Activated CD8-positive, alpha-beta T cell treated with anti-CD3 and anti-CD28 coated beads for 36 hours (primary cell): Measurements from ENCODE around the gene EBF3. TPM values are rescaled to one million over a fixed set of nuclear protein-coding genes. Genes with fewer than 3 reads are reported as not detected.

Experiments used
- ATAC-seq: fragments of 200-7000 bp; cut with Tn5 transposase; one replicate; pipeline ENCODE4 v1.10.0; 2021; ENCODE audit warnings: mild to moderate bottlenecking, moderate library complexity
- CTCF ChIA-PET: fragments of 350-600 bp; sonication (Branson Sonifier 250); formaldehyde crosslinking; loops from one replicate; lab custom pipeline; 2021; ENCODE audit warnings: antibody characterized with exemption; lab: Charles Lee
- POLR2A ChIA-PET: fragments of 350-600 bp; sonication (Branson Sonifier 250); formaldehyde crosslinking; loops from one replicate; lab custom pipeline; 2021; ENCODE audit warnings: antibody characterized with exemption; lab: Charles Lee
- DNase-seq: peaks from one replicate; pipeline ENCODE4 v3.0.0-alpha.2; 2020
- H3K27ac Mint-ChIP-seq: one replicate; pipeline ENCODE4 v1.8.0; 2021; ENCODE audit warnings: mild to moderate bottlenecking, mixed read lengths
- H3K27me3 Mint-ChIP-seq: one replicate; pipeline ENCODE4 v1.8.0; 2021; ENCODE audit warnings: mixed read lengths
- H3K36me3 Mint-ChIP-seq: one replicate; pipeline ENCODE4 v1.8.0; 2021; ENCODE audit warnings: low read depth, mixed read lengths
- H3K4me1 Mint-ChIP-seq: one replicate; pipeline ENCODE4 v1.8.0; 2021; ENCODE audit warnings: low read depth, mixed read lengths
- H3K4me3 Mint-ChIP-seq: one replicate; pipeline ENCODE4 v1.8.0; 2021; ENCODE audit warnings: mild to moderate bottlenecking, moderate library complexity, mixed read lengths
- H3K9me3 Mint-ChIP-seq: one replicate; pipeline ENCODE4 v1.8.0; 2021; ENCODE audit warnings: mixed read lengths
- CTCF ChIP-seq: fragments of 200-600 bp; IDR thresholded peaks from one replicate; pipeline ENCODE4 v1.8.0; 2022; ENCODE audit warnings: antibody characterized with exemption, mild to moderate bottlenecking
- intact Hi-C: fragments of 100-400 bp; cut with micrococcal nuclease; formaldehyde crosslinking; loops from one replicate; pipeline ENCODE4 v1.10.0; 2022
- total RNA-seq, 2 experiments: library from RNA; stranded (reverse); gene quantifications; one replicate each; pipeline ENCODE4 v1.2.3, GENCODE V29; 2021

The EBF3 gene
- total RNA-seq, 2 experiments from 2014 or later: not detected

- ATAC-seq: no peak
- POLR2A ChIA-PET: no interaction called here
- Mint-ChIP-seq H3K4me3 (no peak overlapping the region), H3K27ac (no peak overlapping the region), H3K4me1 (no peaks in the 10 kb centered on the region), H3K9me3 (peaks cover 9% of the 10 kb centered on the region), H3K36me3 (peaks cover 2% of the 10 kb centered on the region), H3K27me3 (peaks cover 43% of the 10 kb centered on the region)
- CTCF ChIA-PET: no interaction called here
- no peak for DNase-seq
- intact Hi-C loops: no loop called here
- TF ChIP-seq CTCF: no peak
Measured at GRCh38 chr10:129978322-129978721, 14.2 kb upstream of the EBF3 start.

GRCh38 chr10:129977794-129978193 lies 13.7 kb upstream of the EBF3 start:
- Mint-ChIP-seq H3K4me3 (no peak overlapping the region), H3K4me1 (no peaks in the 10 kb centered on the region), H3K27ac (no peak overlapping the region), H3K27me3 (peaks cover 45% of the 10 kb centered on the region), H3K36me3 (peaks cover 2% of the 10 kb centered on the region), H3K9me3 (peaks cover 4% of the 10 kb centered on the region)
- intact Hi-C loops: no loop called here
- ChIA-PET POLR2A (no interaction called here), CTCF (no interaction called here)
- TF ChIP-seq CTCF: no peak
- ATAC-seq (no peak), DNase-seq (no peak)

- Mint-ChIP-seq H3K9me3 (no peaks in the 10 kb centered on the region), H3K27ac (no peak overlapping the region), H3K36me3 (no peaks in the 10 kb centered on the region), H3K4me1 (peaks cover 11% of the 10 kb centered on the region), H3K27me3 (peaks cover 63% of the 10 kb centered on the region), H3K4me3 (no peak overlapping the region)
- intact Hi-C loops: loop anchor here (5.0 kb wide), 2 partner anchors 81 to 154 kb away; no protein-coding TSS in a partner anchor
- ATAC-seq (no peak), DNase-seq (no peak)
- TF ChIP-seq CTCF: no peak
- POLR2A ChIA-PET: no interaction called here
- CTCF ChIA-PET: no interaction called here
Measured at GRCh38 chr10:129973674-129974059, 9.6 kb upstream of the EBF3 start.

- no peaks in the 10 kb centered on the region for H3K36me3 Mint-ChIP-seq
- ATAC-seq: no peak
- no peak for TF ChIP-seq CTCF
- intact Hi-C loops: loop anchor here (5.0 kb wide), 2 partner anchors 81 to 154 kb away; no protein-coding TSS in a partner anchor
- ChIA-PET POLR2A (no interaction called here), CTCF (no interaction called here)
- no peak for DNase-seq
- H3K27me3 Mint-ChIP-seq: peaks cover 64% of the 10 kb centered on the region
- peaks cover 11% of the 10 kb centered on the region for H3K4me1 Mint-ChIP-seq
- no peak overlapping the region for H3K27ac Mint-ChIP-seq
- H3K9me3 Mint-ChIP-seq: no peaks in the 10 kb centered on the region
- H3K4me3 Mint-ChIP-seq: no peak overlapping the region
Measured at GRCh38 chr10:129972966-129973673, 9.0 kb upstream of the EBF3 start.
